Sigmoid colon (tissue), 4 donors: ENCODE measurements around the gene FCN1.

Experiments
- CTCF ChIP-seq, 4 experiments: fragments of 450-650 bp in 3 of 4; fragments of 200-600 bp in 1 of 4; IDR thresholded peaks; one replicate each; pipeline ENCODE4 v1.5.1; 2016 to 2019; ENCODE audit warnings: antibody characterized with exemption in 4 of 4, mild to moderate bottlenecking in 3 of 4, moderate library complexity in 2 of 4
- EP300 ChIP-seq, 4 donors: sonication (generic); formaldehyde crosslinking; IDR thresholded peaks; one replicate each; pipeline ENCODE4 v1.6.1; 2017; ENCODE audit warnings: antibody characterized with exemption in 4 of 4
- POLR2A ChIP-seq, 2 donors: fragments of 450-650 bp; IDR thresholded peaks; one replicate each; pipeline ENCODE4 v1.6.1; 2016; ENCODE audit warnings: antibody characterized with exemption in 2 of 2, mild to moderate bottlenecking in 2 of 2, moderate library complexity in 2 of 2
- POLR2AphosphoS5 ChIP-seq, 4 donors: sonication (generic); formaldehyde crosslinking; IDR thresholded peaks; one replicate each; pipeline ENCODE4 v1.6.1; 2017; ENCODE audit warnings: antibody characterized with exemption in 4 of 4

- TF ChIP-seq CTCF (IDR thresholded peaks at IDR 0.05) (no peak), POLR2AphosphoS5 (IDR thresholded peaks at IDR 0.05) (no peak), POLR2A (IDR thresholded peaks at IDR 0.05) (no peak), EP300 (IDR thresholded peaks at IDR 0.05) (no peak)
These were observed 5.4 kb downstream of the FCN1 start for GRCh38 chr9:134912126-134912840.
